Smooth muscle cell (in vitro differentiated cells): ENCODE measurements around the gene KBTBD12. TPM values are rescaled to one million over a fixed set of nuclear protein-coding genes. Genes with fewer than 3 reads are reported as not detected.
A peak's percentile ranks its signal among the peaks of the same experiment; 100 is the strongest.

Experiments
- DNase-seq: peaks from one replicate; lab custom pipeline; 2025; ENCODE audit not compliant: unreplicated experiment; lab: John Stamatoyannopoulos, UW
- H2AFZ ChIP-seq: fragments of 200-600 bp; sonication (generic); 2 replicates; pipeline ENCODE4 v1.6.0; 2016; ENCODE audit warnings: antibody characterized with exemption, low read depth, mild to moderate bottlenecking
- H3F3A ChIP-seq: fragments of 200-600 bp; sonication (generic); 2 replicates; pipeline ENCODE4 v1.6.0; 2017; ENCODE audit warnings: antibody characterized with exemption, low read depth
- H3K27ac ChIP-seq: fragments of 200-600 bp; sonication (generic); 2 replicates; pipeline ENCODE4 v1.5.1; 2016; ENCODE audit warnings: low read depth, mild to moderate bottlenecking
- H3K27me3 ChIP-seq: fragments of 200-600 bp; sonication (generic); 2 replicates; pipeline ENCODE4 v1.6.1; 2016; ENCODE audit warnings: low read depth, mild to moderate bottlenecking
- H3K36me3 ChIP-seq: fragments of 200-600 bp; sonication (generic); 2 replicates; pipeline ENCODE4 v1.5.1; 2016; ENCODE audit warnings: low read depth
- H3K4me1 ChIP-seq: fragments of 200-600 bp; sonication (generic); 2 replicates; pipeline ENCODE4 v1.5.1; 2016; ENCODE audit warnings: low read depth
- H3K4me2 ChIP-seq: fragments of 200-600 bp; sonication (generic); 2 replicates; pipeline ENCODE4 v1.6.0; 2016; ENCODE audit warnings: mild to moderate bottlenecking
- H3K4me3 ChIP-seq: fragments of 200-600 bp; sonication (generic); 2 replicates; pipeline ENCODE4 v1.5.1; 2016; ENCODE audit warnings: mild to moderate bottlenecking
- H3K79me2 ChIP-seq: fragments of 200-600 bp; sonication (generic); 2 replicates; pipeline ENCODE4 v1.6.0; 2016; ENCODE audit warnings: low read depth, mild to moderate bottlenecking
- H3K9ac ChIP-seq: fragments of 200-600 bp; sonication (generic); 2 replicates; pipeline ENCODE4 v1.6.0; 2016; ENCODE audit warnings: low read depth
- H3K9me3 ChIP-seq: fragments of 200-600 bp; sonication (generic); replicated peaks from 2 replicates; pipeline ENCODE4 v1.5.1; 2016; ENCODE audit warnings: low read depth
- H4K20me1 ChIP-seq: fragments of 200-600 bp; sonication (generic); 2 replicates; pipeline ENCODE4 v1.6.0; 2016; ENCODE audit warnings: low read depth
- WGBS: methylation state at CpG from one replicate; pipeline ENCODE4 v1.1.7; 2016; ENCODE audit warnings: low lambda C conversion rate; 5-methylcytosine and 5-hydroxymethylcytosine counted together
- polyA plus RNA-seq: library from polyadenylated mRNA; unstranded; fragments of >200 nt; fragmentation: Nextera tagmentation; extraction: Ambion mirVana; gene quantifications from 2 replicates; pipeline ENCODE4 v1.2.1, GENCODE V29; 2016
- total RNA-seq: library from RNA; depleted of rRNA; stranded (reverse); fragments of >200 nt; gene quantifications from 2 replicates; pipeline ENCODE4 v1.2.3, GENCODE V29; 2014
- TF ChIP-seq, protein P1 (sequence below): fragments of 200-600 bp; sonication (generic); IDR thresholded peaks from 2 replicates; pipeline ENCODE4 v1.5.1; 2017; ENCODE audit warnings: borderline replicate concordance, mild to moderate bottlenecking, antibody characterized with exemption; ENCODE audit not compliant: insufficient read depth, poor library complexity, severe bottlenecking

The KBTBD12 gene
- total and polyA plus RNA-seq, 2 experiments from 2014 or later = not detected

DNA sequence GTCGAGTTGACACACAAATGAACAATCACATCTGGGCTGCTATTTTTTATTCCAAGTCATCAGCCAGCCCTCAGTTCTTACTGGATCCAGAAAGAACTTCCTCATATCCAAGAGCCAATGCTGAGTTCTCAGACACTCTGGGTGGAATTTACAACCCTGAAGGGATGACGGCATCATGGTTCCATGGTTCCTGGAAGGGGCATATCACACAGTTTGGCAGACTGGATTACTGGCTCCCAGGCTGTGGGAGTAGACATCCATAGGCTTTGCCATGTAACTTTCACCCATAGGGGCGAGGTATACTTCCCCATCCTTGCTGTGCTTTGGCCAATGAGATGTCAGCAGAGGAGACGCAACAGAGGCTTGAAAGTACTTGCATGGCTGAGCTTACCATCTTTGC, 26.9 kb upstream of the KBTBD12 start:
- H3K27me3 ChIP-seq = no peaks in the 10 kb centered on the region
- DNase-seq = no peak
- TF ChIP-seq, protein P1, sequence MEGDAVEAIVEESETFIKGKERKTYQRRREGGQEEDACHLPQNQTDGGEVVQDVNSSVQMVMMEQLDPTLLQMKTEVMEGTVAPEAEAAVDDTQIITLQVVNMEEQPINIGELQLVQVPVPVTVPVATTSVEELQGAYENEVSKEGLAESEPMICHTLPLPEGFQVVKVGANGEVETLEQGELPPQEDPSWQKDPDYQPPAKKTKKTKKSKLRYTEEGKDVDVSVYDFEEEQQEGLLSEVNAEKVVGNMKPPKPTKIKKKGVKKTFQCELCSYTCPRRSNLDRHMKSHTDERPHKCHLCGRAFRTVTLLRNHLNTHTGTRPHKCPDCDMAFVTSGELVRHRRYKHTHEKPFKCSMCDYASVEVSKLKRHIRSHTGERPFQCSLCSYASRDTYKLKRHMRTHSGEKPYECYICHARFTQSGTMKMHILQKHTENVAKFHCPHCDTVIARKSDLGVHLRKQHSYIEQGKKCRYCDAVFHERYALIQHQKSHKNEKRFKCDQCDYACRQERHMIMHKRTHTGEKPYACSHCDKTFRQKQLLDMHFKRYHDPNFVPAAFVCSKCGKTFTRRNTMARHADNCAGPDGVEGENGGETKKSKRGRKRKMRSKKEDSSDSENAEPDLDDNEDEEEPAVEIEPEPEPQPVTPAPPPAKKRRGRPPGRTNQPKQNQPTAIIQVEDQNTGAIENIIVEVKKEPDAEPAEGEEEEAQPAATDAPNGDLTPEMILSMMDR = no peak
- H3K4me1 ChIP-seq = peaks cover 16% of the 10 kb centered on the region
- WGBS = 85% methylated on average over 4 of the region's 4 CpGs
- H3K79me2 ChIP-seq = no peaks in the 10 kb centered on the region
- H3K9ac ChIP-seq = peak overlapping the region; percentile 65
- no peaks in the 10 kb centered on the region for H4K20me1 ChIP-seq
- H3K4me3 ChIP-seq = no peak overlapping the region
- H3K27ac ChIP-seq = peak overlapping the region; percentile 98
- H3K36me3 ChIP-seq = no peaks in the 10 kb centered on the region
- peaks cover 12% of the 10 kb centered on the region for H3F3A ChIP-seq
- peak overlapping the region; percentile 44 for H2AFZ ChIP-seq
- peak overlapping the region; percentile 65 for H3K4me2 ChIP-seq
- H3K9me3 ChIP-seq = no peaks in the 10 kb centered on the region

DNA sequence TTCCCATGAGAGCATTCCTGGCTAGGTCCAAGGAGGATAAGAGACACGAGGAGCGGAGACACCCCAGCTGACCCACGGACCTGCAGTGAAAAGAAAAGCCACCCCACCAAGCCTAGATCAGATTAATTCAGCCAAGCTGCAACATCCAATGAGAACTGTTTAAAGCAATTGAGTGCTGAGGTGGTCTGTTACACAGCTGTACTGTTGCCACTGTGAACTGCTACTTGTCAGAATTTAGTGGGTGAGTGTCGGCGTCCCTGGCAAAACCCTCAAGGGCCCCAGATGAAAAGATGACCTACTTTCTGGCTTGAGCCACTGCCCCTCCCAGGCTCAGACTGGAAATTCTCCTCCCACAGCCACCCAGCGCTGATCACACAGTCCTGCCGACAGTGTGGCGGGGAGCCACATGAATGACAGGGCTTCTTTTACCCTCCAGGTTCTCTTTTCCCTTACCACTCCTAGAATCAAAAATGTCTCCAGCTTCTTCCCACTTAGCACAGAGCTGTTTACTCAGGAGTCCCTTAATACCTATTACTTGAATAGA, 26.4 kb upstream of the KBTBD12 start:
- Histone ChIP-seq H3K4me2 (peak overlapping the region; percentile 65), H3K4me3 (no peak overlapping the region), H2AFZ (no peak overlapping the region), H3K4me1 (peaks cover 16% of the 10 kb centered on the region), H3K9me3 (no peaks in the 10 kb centered on the region), H3F3A (peaks cover 12% of the 10 kb centered on the region), H3K36me3 (no peaks in the 10 kb centered on the region), H4K20me1 (no peaks in the 10 kb centered on the region), H3K27me3 (no peaks in the 10 kb centered on the region), H3K27ac (peak overlapping the region; percentile 98), H3K9ac (peak overlapping the region; percentile 89), H3K79me2 (no peaks in the 10 kb centered on the region)
- TF ChIP-seq, protein P1 = no peak
- 47% methylated on average over 8 of the region's 8 CpGs for WGBS
- DNase-seq = no peak

- peak overlapping the region; percentile 89 for H3K9ac ChIP-seq
- peaks cover 16% of the 10 kb centered on the region for H3K4me1 ChIP-seq
- no peak overlapping the region for H2AFZ ChIP-seq
- H3K27me3 ChIP-seq = no peaks in the 10 kb centered on the region
- no peaks in the 10 kb centered on the region for H3K9me3 ChIP-seq
- DNase-seq = no peak
- WGBS = 9% methylated on average over 1 of the region's 1 CpG
- H3K4me2 ChIP-seq = peak overlapping the region; percentile 65
- TF ChIP-seq, protein P1 = no peak
- H4K20me1 ChIP-seq = no peaks in the 10 kb centered on the region
- H3K27ac ChIP-seq = peak overlapping the region; percentile 98
- no peak overlapping the region for H3K4me3 ChIP-seq
- H3K36me3 ChIP-seq = no peaks in the 10 kb centered on the region
- peaks cover 12% of the 10 kb centered on the region for H3F3A ChIP-seq
- H3K79me2 ChIP-seq = no peaks in the 10 kb centered on the region
Observed at GRCh38 chr3:127889461-127889863, 25.6 kb upstream of the KBTBD12 start.
